Activated T-helper 2 cell treated with anti-CD3 and anti-CD28 coated beads, Interferon-gamma antibody, Interleukin-2, Interleukin-4, amounts not matched to agents 10 μg/mL and 5 μg/mL and 100 μg/mL, durations not matched to agents 14 hours and 24 hours and 36 hours (primary cell): ENCODE data around the gene CDH13. TPM values are rescaled to one million over a fixed set of nuclear protein-coding genes. Genes with fewer than 3 reads are reported as not detected.

Experiments
- DNase-seq: peaks from one replicate; pipeline ENCODE4 v3.0.0; 2021; ENCODE audit warnings: low spot score
- H3K27ac Mint-ChIP-seq: one replicate; pipeline ENCODE4 v1.8.0; 2021; ENCODE audit warnings: mixed read lengths
- H3K27me3 Mint-ChIP-seq: one replicate; pipeline ENCODE4 v1.8.0; 2021; ENCODE audit warnings: low read depth, mixed read lengths
- H3K36me3 Mint-ChIP-seq: one replicate; pipeline ENCODE4 v1.8.0; 2021; ENCODE audit warnings: low read depth, mixed read lengths
- H3K4me1 Mint-ChIP-seq: one replicate; pipeline ENCODE4 v1.8.0; 2021; ENCODE audit warnings: low read depth, mixed read lengths
- H3K4me3 Mint-ChIP-seq: one replicate; pipeline ENCODE4 v1.8.0; 2021; ENCODE audit warnings: low read depth, mild to moderate bottlenecking, moderate library complexity, mixed read lengths
- H3K9me3 Mint-ChIP-seq: one replicate; pipeline ENCODE4 v1.8.0; 2021; ENCODE audit warnings: mixed read lengths
- intact Hi-C: fragments of 100-400 bp; cut with micrococcal nuclease; formaldehyde crosslinking; loops from one replicate; pipeline ENCODE4 v1.15.1; 2023
- total RNA-seq: library from RNA; stranded (reverse); gene quantifications from 2 replicates; pipeline ENCODE4 v1.2.3, GENCODE V29; 2022

Gene CDH13
- total RNA-seq, 1 donor from 2014 or later, result not detected

GRCh38 chr16:82834151-82834815 is 207.5 kb downstream of the CDH13 start:
- Mint-ChIP-seq H3K27ac (no peak overlapping the region), H3K4me3 (no peak overlapping the region)

GRCh38 chr16:82835487-82836155 is 208.9 kb downstream of the CDH13 start:
- Mint-ChIP-seq H3K27me3 (no peaks in the 10 kb centered on the region), H3K36me3 (no peaks in the 10 kb centered on the region), H3K9me3 (no peaks in the 10 kb centered on the region), H3K4me3 (no peak overlapping the region), H3K4me1 (no peaks in the 10 kb centered on the region), H3K27ac (no peak overlapping the region)
- intact Hi-C loops, result no loop called here
- DNase-seq, result no peak

More at GRCh38 chr16:82834151-82834815, 207.5 kb downstream of the CDH13 start:
- H3K9me3 Mint-ChIP-seq, result no peaks in the 10 kb centered on the region
- H3K36me3 Mint-ChIP-seq, result no peaks in the 10 kb centered on the region
- H3K27me3 Mint-ChIP-seq, result no peaks in the 10 kb centered on the region
- intact Hi-C loops, result no loop called here
- no peak for DNase-seq
- no peaks in the 10 kb centered on the region for H3K4me1 Mint-ChIP-seq

GRCh38 chr16:82841108-82841507 is 214.3 kb downstream of the CDH13 start:
- H3K4me3 Mint-ChIP-seq, result no peak overlapping the region
- H3K27ac Mint-ChIP-seq, result no peak overlapping the region
- peaks cover 4% of the 10 kb centered on the region for H3K9me3 Mint-ChIP-seq
- intact Hi-C loops, result no loop called here
- no peaks in the 10 kb centered on the region for H3K27me3 Mint-ChIP-seq
- no peaks in the 10 kb centered on the region for H3K36me3 Mint-ChIP-seq
- DNase-seq, result no peak
- no peaks in the 10 kb centered on the region for H3K4me1 Mint-ChIP-seq

DNA sequence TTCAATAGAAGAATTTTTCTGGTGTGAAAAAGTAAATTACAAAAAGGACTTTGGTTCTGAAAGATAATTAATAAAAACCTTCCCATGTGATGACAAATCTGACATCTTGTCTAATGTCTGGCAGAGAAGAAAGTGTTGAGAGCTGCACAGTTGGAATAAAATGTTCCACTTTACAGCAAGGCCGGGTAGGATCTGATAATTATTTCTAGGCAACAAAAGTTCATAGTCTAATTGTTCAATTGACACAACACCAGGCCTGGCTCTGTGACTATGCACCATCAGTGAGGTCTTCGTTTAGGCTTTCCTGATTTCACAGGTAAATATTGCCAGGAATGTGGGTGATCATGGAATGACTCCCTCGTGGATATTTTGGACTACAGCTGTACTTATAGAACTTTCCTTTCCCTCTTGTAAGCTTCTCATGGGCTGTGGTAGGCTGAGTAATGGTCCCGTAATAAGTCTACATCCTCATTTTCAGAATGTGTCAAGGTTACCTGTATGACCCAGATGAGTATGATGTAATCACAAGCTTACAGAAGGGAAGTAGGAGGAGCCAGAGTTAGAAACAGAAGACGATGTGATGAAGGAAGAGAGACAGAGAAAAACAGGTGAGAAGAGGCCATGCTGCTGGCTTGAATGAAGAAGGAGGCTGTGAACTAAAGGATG is 217.0 kb downstream of the CDH13 start:
- intact Hi-C loops, result no loop called here
- Mint-ChIP-seq H3K27ac (no peak overlapping the region), H3K36me3 (no peaks in the 10 kb centered on the region), H3K4me1 (no peaks in the 10 kb centered on the region), H3K4me3 (no peak overlapping the region), H3K27me3 (no peaks in the 10 kb centered on the region), H3K9me3 (peaks cover 4% of the 10 kb centered on the region)
- no peak for DNase-seq

- Mint-ChIP-seq H3K9me3 (peaks cover 4% of the 10 kb centered on the region), H3K4me1 (no peaks in the 10 kb centered on the region), H3K4me3 (no peak overlapping the region), H3K27me3 (no peaks in the 10 kb centered on the region), H3K27ac (no peak overlapping the region), H3K36me3 (no peaks in the 10 kb centered on the region)
- intact Hi-C loops, result no loop called here
- DNase-seq, result no peak
These were observed 218.3 kb downstream of the CDH13 start for GRCh38 chr16:82845116-82845515.

GRCh38 chr16:82846806-82847205 is 220.0 kb downstream of the CDH13 start:
- Mint-ChIP-seq H3K36me3 (no peaks in the 10 kb centered on the region), H3K4me1 (no peaks in the 10 kb centered on the region), H3K27me3 (no peaks in the 10 kb centered on the region), H3K27ac (no peak overlapping the region), H3K4me3 (no peak overlapping the region), H3K9me3 (peaks cover 4% of the 10 kb centered on the region)
- intact Hi-C loops, result no loop called here
- no peak for DNase-seq

GRCh38 chr16:82848013-82848412 is 221.2 kb downstream of the CDH13 start:
- Mint-ChIP-seq H3K4me1 (no peaks in the 10 kb centered on the region), H3K27me3 (no peaks in the 10 kb centered on the region), H3K36me3 (no peaks in the 10 kb centered on the region), H3K4me3 (no peak overlapping the region), H3K27ac (no peak overlapping the region), H3K9me3 (peaks cover 4% of the 10 kb centered on the region)
- intact Hi-C loops, result no loop called here
- DNase-seq, result no peak

DNA sequence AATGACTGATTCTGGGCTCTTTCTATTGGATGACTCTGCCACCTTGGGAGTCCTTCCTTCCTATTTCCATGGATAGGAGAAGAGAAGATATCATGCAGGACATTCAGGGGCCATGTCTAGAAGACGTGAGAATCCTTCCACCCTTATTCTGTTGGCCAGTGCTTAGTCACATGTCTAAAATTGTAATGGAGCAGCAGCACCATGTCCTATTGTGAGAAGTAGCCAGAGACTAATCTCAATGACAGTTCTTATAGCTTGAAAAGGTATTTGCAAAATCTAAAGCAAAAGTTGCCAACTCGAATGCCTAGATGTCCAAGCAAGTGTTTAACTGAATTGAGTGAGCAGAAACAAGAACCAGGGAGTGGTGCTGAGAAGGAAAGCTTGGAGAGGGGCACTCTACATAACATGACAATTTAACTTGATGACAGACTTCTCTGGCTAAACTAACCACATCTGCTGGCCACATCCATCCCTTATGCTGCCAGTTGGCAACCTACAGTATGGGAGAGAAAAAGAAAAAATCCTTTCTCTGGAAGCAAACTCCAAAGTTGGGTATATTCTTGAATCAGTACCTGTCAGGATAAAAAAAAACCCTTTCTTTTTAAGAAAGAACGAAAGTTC is 225.7 kb downstream of the CDH13 start:
- Mint-ChIP-seq H3K4me3 (no peak overlapping the region), H3K36me3 (no peaks in the 10 kb centered on the region), H3K27me3 (no peaks in the 10 kb centered on the region), H3K4me1 (no peaks in the 10 kb centered on the region), H3K9me3 (no peaks in the 10 kb centered on the region), H3K27ac (no peak overlapping the region)
- no peak for DNase-seq
- intact Hi-C loops, result no loop called here

- Mint-ChIP-seq H3K9me3 (peaks cover 5% of the 10 kb centered on the region), H3K36me3 (no peaks in the 10 kb centered on the region), H3K4me1 (no peaks in the 10 kb centered on the region), H3K27me3 (no peaks in the 10 kb centered on the region), H3K27ac (no peak overlapping the region), H3K4me3 (no peak overlapping the region)
- intact Hi-C loops, result no loop called here
- DNase-seq, result no peak
These were observed 228.7 kb downstream of the CDH13 start for GRCh38 chr16:82855471-82855870.

- Mint-ChIP-seq H3K36me3 (no peaks in the 10 kb centered on the region), H3K4me3 (no peak overlapping the region), H3K27me3 (no peaks in the 10 kb centered on the region), H3K9me3 (peaks cover 8% of the 10 kb centered on the region), H3K27ac (no peak overlapping the region), H3K4me1 (no peaks in the 10 kb centered on the region)
- intact Hi-C loops, result no loop called here
- no peak for DNase-seq
These were observed 231.1 kb downstream of the CDH13 start for GRCh38 chr16:82857693-82858365.

GRCh38 chr16:82859662-82860061 is 232.9 kb downstream of the CDH13 start:
- Mint-ChIP-seq H3K9me3 (peaks cover 8% of the 10 kb centered on the region), H3K27ac (no peak overlapping the region), H3K27me3 (no peaks in the 10 kb centered on the region), H3K4me1 (no peaks in the 10 kb centered on the region), H3K36me3 (no peaks in the 10 kb centered on the region), H3K4me3 (no peak overlapping the region)
- no peak for DNase-seq
- intact Hi-C loops, result no loop called here

- intact Hi-C loops, result no loop called here
- no peaks in the 10 kb centered on the region for H3K27me3 Mint-ChIP-seq
- H3K9me3 Mint-ChIP-seq, result peaks cover 8% of the 10 kb centered on the region
- H3K27ac Mint-ChIP-seq, result no peak overlapping the region
- no peaks in the 10 kb centered on the region for H3K36me3 Mint-ChIP-seq
- no peak for DNase-seq
- no peaks in the 10 kb centered on the region for H3K4me1 Mint-ChIP-seq
- no peak overlapping the region for H3K4me3 Mint-ChIP-seq
These were observed 233.3 kb downstream of the CDH13 start for GRCh38 chr16:82860071-82860470.
